HepG2 (cell line): ENCODE results near the gene STN1. TPM values are rescaled to one million over a fixed set of nuclear protein-coding genes. Genes with fewer than 3 reads are reported as not detected.

Experiments
- FLYWCH1 ChIP-seq: sonication (generic); formaldehyde crosslinking; IDR thresholded peaks from 2 replicates; pipeline ENCODE4 v1.8.1; 2023; ENCODE audit warnings: mild to moderate bottlenecking, missing genetic modification reagents
- GTF3A ChIP-seq: sonication (generic); formaldehyde crosslinking; conservative IDR thresholded peaks from 2 replicates; pipeline ENCODE4 v1.4.0; 2020; ENCODE audit warnings: mild to moderate bottlenecking, missing genetic modification reagents
- HNF4A ChIP-seq: sonication (generic); formaldehyde crosslinking; IDR thresholded peaks from 2 replicates; pipeline ENCODE4 v1.4.0; 2020; ENCODE audit warnings: missing genetic modification reagents
- HOXA5 ChIP-seq: sonication (generic); formaldehyde crosslinking; IDR thresholded peaks from 2 replicates; pipeline ENCODE4 v1.4.0; 2020; ENCODE audit warnings: missing genetic modification reagents
- KLF16 ChIP-seq, 2 experiments: sonication (generic) in 1 of 2; formaldehyde crosslinking in 1 of 2; IDR thresholded peaks; 2 replicates each; pipeline versions ENCODE4 v1.6.1 to v1.8.0; 2016 to 2023; ENCODE audit warnings: missing genetic modification reagents in 2 of 2, missing compliant biosample characterization in 1 of 2
- MTA1 ChIP-seq: sonication (generic); formaldehyde crosslinking; IDR thresholded peaks from 2 replicates; pipeline ENCODE4 v1.4.0; 2020; ENCODE audit warnings: missing genetic modification reagents, mild to moderate bottlenecking, borderline replicate concordance
- MTF1 ChIP-seq: sonication (generic); formaldehyde crosslinking; IDR thresholded peaks from 2 replicates; pipeline ENCODE4 v1.5.0; 2020; ENCODE audit warnings: missing genetic modification reagents
- ONECUT2 ChIP-seq: sonication (generic); formaldehyde crosslinking; IDR thresholded peaks from 2 replicates; pipeline ENCODE4 v1.4.0; 2020; ENCODE audit warnings: missing genetic modification reagents
- RFXANK ChIP-seq: IDR thresholded peaks from 2 replicates; pipeline ENCODE4 v1.6.1; 2016
- SMARCC2 ChIP-seq: fragments of 450-650 bp; IDR thresholded peaks from 2 replicates; pipeline ENCODE4 v1.6.1; 2017; ENCODE audit warnings: antibody characterized with exemption, mild to moderate bottlenecking
- SMC3 ChIP-seq: IDR thresholded peaks from 2 replicates; pipeline ENCODE4 v1.6.1; 2011; ENCODE audit warnings: low read length, improper control_type of control experiment
- SNRNP70 ChIP-seq: fragments of 200-400 bp; formaldehyde crosslinking; IDR thresholded peaks from 2 replicates; pipeline ENCODE4 v1.6.1; 2017; ENCODE audit warnings: mild to moderate bottlenecking, low read depth, low read length, moderate library complexity
- ZBTB42 ChIP-seq: sonication (generic); formaldehyde crosslinking; IDR thresholded peaks from 2 replicates; pipeline ENCODE4 v1.5.0; 2020; ENCODE audit warnings: mild to moderate bottlenecking, missing genetic modification reagents
- ZC3H13 ChIP-seq: sonication (generic); formaldehyde crosslinking; IDR thresholded peaks from 2 replicates; pipeline ENCODE4 v1.8.1; 2023; ENCODE audit warnings: mild to moderate bottlenecking, missing genetic modification reagents, moderate library complexity
- ZFAT ChIP-seq: sonication (generic); formaldehyde crosslinking; conservative IDR thresholded peaks from 2 replicates; pipeline ENCODE4 v1.8.1; 2023; ENCODE audit warnings: missing genetic modification reagents, inconsistent platforms
- ZNF124 ChIP-seq: sonication (generic); formaldehyde crosslinking; IDR thresholded peaks from 2 replicates; pipeline ENCODE4 v1.4.0; 2020; ENCODE audit warnings: missing genetic modification reagents
- ZNF274 ChIP-seq: sonication (generic); formaldehyde crosslinking; IDR thresholded peaks from 2 replicates; pipeline ENCODE4 v1.5.1; 2020; ENCODE audit warnings: mild to moderate bottlenecking, missing genetic modification reagents
- ZNF562 ChIP-seq: sonication (generic); formaldehyde crosslinking; IDR thresholded peaks from 2 replicates; pipeline ENCODE4 v1.8.0; 2022; ENCODE audit warnings: missing genetic modification reagents, borderline replicate concordance
- polyA plus RNA-seq, 8 experiments: library from polyadenylated mRNA; depleted of rRNA in 3 of 8; stranded (reverse) in 7 of 8; unstranded in 1 of 8; fragments of >200 nt; fragmentation: Illumina TruSeq in 4 of 8; extraction: Trizol in 4 of 8; gene quantifications; 2 replicates each; pipeline versions ENCODE4 v1.2.1 to v1.2.3, GENCODE V29; 2011 to 2016; ENCODE audit warnings: low read depth in 4 of 8, missing spikeins in 1 of 8, mixed read lengths in 1 of 8; ENCODE audit not compliant: insufficient read depth in 1 of 8
- total RNA-seq, 5 experiments: library from RNA; depleted of rRNA; stranded (reverse); fragments of >200 nt; fragmentation: Illumina TruSeq; extraction: Trizol; gene quantifications; 2 replicates each; pipeline ENCODE4 v1.2.3, GENCODE V29; 2016; ENCODE audit warnings: low read depth in 1 of 5
- TF ChIP-seq, protein P1 (sequence below): sonication (generic); formaldehyde crosslinking; IDR thresholded peaks from 2 replicates; pipeline ENCODE4 v1.5.0; 2020; ENCODE audit warnings: missing genetic modification reagents
- TF ChIP-seq, protein P2 (sequence below): sonication (generic); formaldehyde crosslinking; conservative IDR thresholded peaks from 2 replicates; pipeline ENCODE4 v1.8.0; 2022; ENCODE audit warnings: missing genetic modification reagents
- TF ChIP-seq, protein P3 (sequence below): sonication (generic); formaldehyde crosslinking; conservative IDR thresholded peaks from 2 replicates; pipeline ENCODE4 v1.4.0; 2020; ENCODE audit warnings: missing genetic modification reagents

The STN1 gene
- total and polyA plus RNA-seq, 2 of the 13 experiments (the other 11 are each of a cell fraction or from before 2014, with no cell fraction given): 17.6 to 22.7 TPM

DNA sequence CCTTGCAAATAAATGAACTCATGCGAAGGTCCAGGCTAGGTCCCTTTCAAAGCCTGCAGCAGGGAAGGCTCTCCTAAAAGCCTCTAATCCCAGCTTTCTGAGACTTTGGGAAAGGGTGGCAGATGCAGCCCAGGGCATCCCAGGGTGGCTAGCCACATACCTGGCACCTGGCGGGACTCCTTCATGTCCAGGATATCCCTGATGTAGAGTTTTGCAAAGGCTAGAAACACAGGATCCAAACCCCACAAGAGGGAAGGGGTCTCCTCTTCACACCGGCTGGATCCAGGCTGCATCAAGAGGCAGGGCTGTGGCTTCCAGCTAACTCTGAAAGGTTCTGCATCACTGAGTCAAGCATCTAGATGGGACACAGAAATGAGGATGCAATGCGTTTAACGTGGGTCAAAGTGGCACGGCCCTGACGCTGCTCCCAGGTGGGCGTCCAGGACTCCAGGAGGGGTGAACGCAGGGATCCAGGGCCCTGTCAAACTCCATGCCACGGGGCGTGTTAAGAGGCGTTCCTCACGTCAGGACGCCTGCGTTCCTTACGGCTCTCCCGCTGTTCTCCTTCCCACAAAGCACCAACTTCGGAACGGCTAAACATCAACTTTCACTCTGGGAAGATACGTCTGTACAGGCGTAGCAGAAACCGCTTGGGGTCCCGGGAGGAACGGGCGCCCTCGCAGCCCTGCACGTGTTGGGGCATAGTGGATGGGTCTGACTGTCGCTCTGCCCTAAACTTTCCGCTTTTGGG, 507 bp downstream of the STN1 start (continued):
- TF ChIP-seq, protein P1, sequence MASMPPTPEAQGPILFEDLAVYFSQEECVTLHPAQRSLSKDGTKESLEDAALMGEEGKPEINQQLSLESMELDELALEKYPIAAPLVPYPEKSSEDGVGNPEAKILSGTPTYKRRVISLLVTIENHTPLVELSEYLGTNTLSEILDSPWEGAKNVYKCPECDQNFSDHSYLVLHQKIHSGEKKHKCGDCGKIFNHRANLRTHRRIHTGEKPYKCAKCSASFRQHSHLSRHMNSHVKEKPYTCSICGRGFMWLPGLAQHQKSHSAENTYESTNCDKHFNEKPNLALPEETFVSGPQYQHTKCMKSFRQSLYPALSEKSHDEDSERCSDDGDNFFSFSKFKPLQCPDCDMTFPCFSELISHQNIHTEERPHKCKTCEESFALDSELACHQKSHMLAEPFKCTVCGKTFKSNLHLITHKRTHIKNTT (CRISPR knock-in tag): no peak
- TF ChIP-seq ONECUT2 (no peak), MTF1 (no peak), RFXANK (0 out of 2 replicates have a peak, but pooled peaks have one; percentile 19), KLF16 (CRISPR knock-in tag; IDR thresholded peaks at IDR 0.05) (no peak), ZFAT (no peak), ZNF274 (CRISPR knock-in tag) (0 out of 2 replicates have a peak, but pooled peaks have one; percentile 55), MTA1 (CRISPR knock-in tag) (no peak; the same call in 1 of the 2 replicates), HNF4A (CRISPR knock-in tag) (no peak), GTF3A (CRISPR knock-in tag) (no peak), HOXA5 (CRISPR knock-in tag) (no peak), SMARCC2 (no peak), SMC3 (no peak), ZNF562 (CRISPR knock-in tag) (no peak), SNRNP70 (no peak), ZNF124 (CRISPR knock-in tag) (no peak), FLYWCH1 (CRISPR knock-in tag) (no peak), ZBTB42 (CRISPR knock-in tag) (0 out of 2 replicates have a peak, but pooled peaks have one; percentile 15), ZC3H13 (CRISPR knock-in tag) (no peak)
- TF ChIP-seq, protein P2, sequence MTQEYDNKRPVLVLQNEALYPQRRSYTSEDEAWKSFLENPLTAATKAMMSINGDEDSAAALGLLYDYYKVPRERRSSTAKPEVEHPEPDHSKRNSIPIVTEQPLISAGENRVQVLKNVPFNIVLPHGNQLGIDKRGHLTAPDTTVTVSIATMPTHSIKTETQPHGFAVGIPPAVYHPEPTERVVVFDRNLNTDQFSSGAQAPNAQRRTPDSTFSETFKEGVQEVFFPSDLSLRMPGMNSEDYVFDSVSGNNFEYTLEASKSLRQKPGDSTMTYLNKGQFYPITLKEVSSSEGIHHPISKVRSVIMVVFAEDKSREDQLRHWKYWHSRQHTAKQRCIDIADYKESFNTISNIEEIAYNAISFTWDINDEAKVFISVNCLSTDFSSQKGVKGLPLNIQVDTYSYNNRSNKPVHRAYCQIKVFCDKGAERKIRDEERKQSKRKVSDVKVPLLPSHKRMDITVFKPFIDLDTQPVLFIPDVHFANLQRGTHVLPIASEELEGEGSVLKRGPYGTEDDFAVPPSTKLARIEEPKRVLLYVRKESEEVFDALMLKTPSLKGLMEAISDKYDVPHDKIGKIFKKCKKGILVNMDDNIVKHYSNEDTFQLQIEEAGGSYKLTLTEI: no peak
- TF ChIP-seq, protein P3, sequence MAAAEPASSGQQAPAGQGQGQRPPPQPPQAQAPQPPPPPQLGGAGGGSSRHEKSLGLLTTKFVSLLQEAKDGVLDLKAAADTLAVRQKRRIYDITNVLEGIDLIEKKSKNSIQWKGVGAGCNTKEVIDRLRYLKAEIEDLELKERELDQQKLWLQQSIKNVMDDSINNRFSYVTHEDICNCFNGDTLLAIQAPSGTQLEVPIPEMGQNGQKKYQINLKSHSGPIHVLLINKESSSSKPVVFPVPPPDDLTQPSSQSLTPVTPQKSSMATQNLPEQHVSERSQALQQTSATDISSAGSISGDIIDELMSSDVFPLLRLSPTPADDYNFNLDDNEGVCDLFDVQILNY: 0 out of 2 replicates have a peak, but pooled peaks have one; percentile 17
